H9 (cell line): ENCODE results near the gene CDK8. TPM values are rescaled to one million over a fixed set of nuclear protein-coding genes. Genes with fewer than 3 reads are reported as not detected.

Experiments
- DNase-seq: peaks from one replicate; pipeline ENCODE4 v3.0.0-alpha.2; 2017
- H2AFZ ChIP-seq: one replicate; pipeline ENCODE4 v1.6.1; 2013; ENCODE audit warnings: mild to moderate bottlenecking, low read length, control low read depth, moderate library complexity
- H2AK5ac ChIP-seq: 2 replicates; pipeline ENCODE4 v1.6.1; 2013; ENCODE audit warnings: low read length, control low read depth, mixed read lengths; ENCODE audit not compliant: insufficient read length
- H2BK120ac ChIP-seq: one replicate; pipeline ENCODE4 v1.6.1; 2013; ENCODE audit warnings: low read depth, mild to moderate bottlenecking, low read length, control low read depth, inconsistent platforms; ENCODE audit not compliant: poor library complexity, severe bottlenecking
- H2BK12ac ChIP-seq: 2 replicates; pipeline ENCODE4 v1.6.1; 2013; ENCODE audit warnings: low read length, control low read depth, mixed read lengths, low read depth; ENCODE audit not compliant: insufficient read length
- H2BK15ac ChIP-seq: 2 replicates; pipeline ENCODE4 v1.6.1; 2013; ENCODE audit warnings: low read depth, low read length, control low read depth
- H2BK20ac ChIP-seq: one replicate; pipeline ENCODE4 v1.6.1; 2013; ENCODE audit warnings: low read depth, mild to moderate bottlenecking, low read length, control low read depth, inconsistent platforms; ENCODE audit not compliant: poor library complexity, severe bottlenecking
- H2BK5ac ChIP-seq: 2 replicates; pipeline ENCODE4 v1.6.1; 2013; ENCODE audit warnings: low read length, control low read depth, mixed read lengths; ENCODE audit not compliant: insufficient read length
- H3K14ac ChIP-seq: 2 replicates; pipeline ENCODE4 v1.6.1; 2013; ENCODE audit warnings: low read length, control low read depth; ENCODE audit not compliant: insufficient read depth
- H3K18ac ChIP-seq: 2 replicates; pipeline ENCODE4 v1.6.1; 2013; ENCODE audit warnings: low read depth, mild to moderate bottlenecking, mixed read lengths, low read length, control low read depth; ENCODE audit not compliant: insufficient read length
- H3K23ac ChIP-seq: 2 replicates; pipeline ENCODE4 v1.6.1; 2013; ENCODE audit warnings: low read length, control low read depth, mixed read lengths, low read depth; ENCODE audit not compliant: insufficient read length
- H3K23me2 ChIP-seq: 2 replicates; pipeline ENCODE4 v1.6.1; 2013; ENCODE audit warnings: low read depth, mild to moderate bottlenecking, mixed read lengths, low read length, control low read depth; ENCODE audit not compliant: insufficient read length, poor library complexity, severe bottlenecking
- H3K27ac ChIP-seq: 2 replicates; pipeline ENCODE4 v1.5.1; 2013; ENCODE audit warnings: low read length, control low read depth, mixed read lengths, low read depth; ENCODE audit not compliant: insufficient read length
- H3K27me3 ChIP-seq: 2 replicates; pipeline ENCODE4 v1.6.1; 2013; ENCODE audit warnings: low read length, control low read depth, inconsistent platforms; ENCODE audit not compliant: insufficient read depth
- H3K4ac ChIP-seq: 2 replicates; pipeline ENCODE4 v1.6.1; 2013; ENCODE audit warnings: low read depth, mild to moderate bottlenecking, control low read depth, inconsistent platforms, low read length, moderate library complexity
- H3K4me1 ChIP-seq: 2 replicates; pipeline ENCODE4 v1.6.1; 2013; ENCODE audit warnings: low read length, control low read depth, inconsistent platforms; ENCODE audit not compliant: insufficient read depth
- H3K4me2 ChIP-seq: 2 replicates; pipeline ENCODE4 v1.6.1; 2013; ENCODE audit warnings: low read length, control low read depth, mixed read lengths; ENCODE audit not compliant: insufficient read length, insufficient read depth
- H3K56ac ChIP-seq: 2 replicates; pipeline ENCODE4 v1.6.1; 2013; ENCODE audit warnings: low read depth, mild to moderate bottlenecking, mixed read lengths, low read length, control low read depth; ENCODE audit not compliant: insufficient read length
- H3K79me1 ChIP-seq: 2 replicates; pipeline ENCODE4 v1.6.1; 2013; ENCODE audit warnings: low read depth, mild to moderate bottlenecking, moderate library complexity, low read length, control low read depth, inconsistent platforms; ENCODE audit not compliant: insufficient read depth, poor library complexity, severe bottlenecking
- H3K79me2 ChIP-seq: 2 replicates; pipeline ENCODE4 v1.6.1; 2013; ENCODE audit warnings: low read length, control low read depth, inconsistent platforms; ENCODE audit not compliant: insufficient read depth
- H3K9ac ChIP-seq: 2 replicates; pipeline ENCODE4 v1.6.1; 2013; ENCODE audit warnings: low read length, control low read depth, mixed read lengths; ENCODE audit not compliant: insufficient read length; ENCODE audit errors: extremely low read depth
- H3K9me3 ChIP-seq: one replicate; pipeline ENCODE4 v1.6.1; 2013; ENCODE audit warnings: low read depth, low read length, inconsistent platforms; ENCODE audit not compliant: control insufficient read depth
- H3T11ph ChIP-seq: one replicate; pipeline ENCODE4 v1.6.1; 2013; ENCODE audit warnings: mild to moderate bottlenecking, low read length, control low read depth, inconsistent platforms
- H4K20me1 ChIP-seq: one replicate; pipeline ENCODE4 v1.6.1; 2013; ENCODE audit not compliant: control insufficient read depth, insufficient read length, insufficient read depth
- H4K5ac ChIP-seq: 2 replicates; pipeline ENCODE4 v1.6.1; 2013; ENCODE audit warnings: low read depth, mild to moderate bottlenecking, mixed read lengths, low read length, control low read depth; ENCODE audit not compliant: insufficient read length
- H4K8ac ChIP-seq: replicated peaks from 2 replicates; pipeline ENCODE4 v1.6.1; 2013; ENCODE audit warnings: low read length, control low read depth, mixed read lengths, low read depth; ENCODE audit not compliant: insufficient read length
- H4K91ac ChIP-seq: 2 replicates; pipeline ENCODE4 v1.6.1; 2013; ENCODE audit warnings: low read depth, mild to moderate bottlenecking, moderate library complexity, mixed read lengths, low read length, control low read depth; ENCODE audit not compliant: insufficient read length
- H3K27ac Mint-ChIP-seq, 3 experiments: 2 replicates in 2 of 3; 3 replicates in 1 of 3; pipeline ENCODE4 v1.8.0; 2020 to 2021; ENCODE audit warnings: mixed read lengths in 3 of 3, mild to moderate bottlenecking in 1 of 3, moderate library complexity in 1 of 3
- H3K27me3 Mint-ChIP-seq: 2 replicates; pipeline ENCODE4 v1.8.0; 2021; ENCODE audit warnings: low read depth, mild to moderate bottlenecking, moderate library complexity, mixed read lengths
- H3K36me3 Mint-ChIP-seq, 3 experiments: 2 replicates in 2 of 3; 3 replicates in 1 of 3; pipeline ENCODE4 v1.8.0; 2020 to 2021; ENCODE audit warnings: low read depth in 3 of 3, mixed read lengths in 3 of 3; ENCODE audit not compliant: insufficient read depth in 1 of 3
- H3K4me1 Mint-ChIP-seq, 2 experiments: 2 replicates each; pipeline ENCODE4 v1.8.0; 2020; ENCODE audit warnings: mixed read lengths in 2 of 2
- H3K4me3 Mint-ChIP-seq, 2 experiments: 2 replicates in 1 of 2; 3 replicates in 1 of 2; pipeline ENCODE4 v1.8.0; 2020 to 2021; ENCODE audit warnings: mild to moderate bottlenecking in 2 of 2, mixed read lengths in 2 of 2, moderate library complexity in 1 of 2
- H3K9me3 Mint-ChIP-seq, 2 experiments: 2 replicates in 1 of 2; 3 replicates in 1 of 2; pipeline ENCODE4 v1.8.0; 2020; ENCODE audit warnings: mild to moderate bottlenecking in 2 of 2, mixed read lengths in 2 of 2, moderate library complexity in 1 of 2
- WGBS: extraction: QIAGEN DNeasy Blood & Tissue Kit; methylation state at CpG from one replicate; pipeline ENCODE4 v1.1.7; 2013; ENCODE audit warnings: missing lambda C conversion rate, low lambda C conversion rate, mixed read lengths; ENCODE audit not compliant: insufficient read length; ENCODE audit errors: extremely low coverage; 5-methylcytosine and 5-hydroxymethylcytosine counted together
- total RNA-seq: library from RNA; stranded (reverse); gene quantifications from 2 replicates; pipeline ENCODE4 v1.2.1, GENCODE V29; 2021
- TF ChIP-seq, protein P1 (sequence below): fragments of 200-600 bp; sonication (generic); conservative IDR thresholded peaks from 3 replicates; pipeline ENCODE4 v1.8.0; 2021; ENCODE audit warnings: antibody characterized with exemption, mild to moderate bottlenecking

CDK8 gene
- total RNA-seq, 1 experiment from 2014 or later: 18.1 TPM

DNA sequence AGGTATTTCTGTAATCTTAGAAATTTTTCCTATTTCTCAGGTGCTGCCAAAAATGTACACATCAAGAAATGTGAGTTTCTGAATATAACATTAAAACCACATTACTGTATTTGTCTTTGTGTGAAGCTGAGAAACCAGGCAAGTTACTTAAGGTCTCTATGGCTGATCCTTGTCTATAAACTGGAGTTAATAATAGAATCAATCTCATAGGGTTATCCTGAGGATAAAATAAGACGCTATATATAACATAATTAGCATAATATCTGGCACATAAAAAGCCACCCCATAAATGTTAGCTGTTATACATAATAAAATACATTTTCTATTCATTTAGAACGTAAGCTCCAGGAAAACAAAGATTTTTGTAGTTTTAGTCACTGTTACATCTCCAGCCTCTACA, 37.9 kb upstream of the CDK8 start:
- Histone ChIP-seq H2BK120ac (no peak overlapping the region), H2AFZ (no peak overlapping the region), H3K79me2 (no peaks in the 10 kb centered on the region), H3K4me2 (no peak overlapping the region), H2BK15ac (no peak overlapping the region), H3K4me1 (no peaks in the 10 kb centered on the region), H3K9me3 (no peaks in the 10 kb centered on the region), H3K79me1 (no peaks in the 10 kb centered on the region), H3K27ac (no peak overlapping the region), H3K56ac (no peak overlapping the region), H3K23ac (no peak overlapping the region), H2BK12ac (no peak overlapping the region), H4K91ac (no peak overlapping the region), H2BK20ac (no peak overlapping the region), H2BK5ac (no peak overlapping the region), H4K8ac (no peak overlapping the region), H3K27me3 (no peaks in the 10 kb centered on the region), H3K18ac (no peak overlapping the region), H4K5ac (no peak overlapping the region), H4K20me1 (no peaks in the 10 kb centered on the region), H2AK5ac (no peak overlapping the region), H3K23me2 (no peaks in the 10 kb centered on the region), H3T11ph (no peak overlapping the region), H3K14ac (no peak overlapping the region), H3K4ac (no peak overlapping the region), H3K9ac (no peak overlapping the region)
- TF ChIP-seq, protein P1, sequence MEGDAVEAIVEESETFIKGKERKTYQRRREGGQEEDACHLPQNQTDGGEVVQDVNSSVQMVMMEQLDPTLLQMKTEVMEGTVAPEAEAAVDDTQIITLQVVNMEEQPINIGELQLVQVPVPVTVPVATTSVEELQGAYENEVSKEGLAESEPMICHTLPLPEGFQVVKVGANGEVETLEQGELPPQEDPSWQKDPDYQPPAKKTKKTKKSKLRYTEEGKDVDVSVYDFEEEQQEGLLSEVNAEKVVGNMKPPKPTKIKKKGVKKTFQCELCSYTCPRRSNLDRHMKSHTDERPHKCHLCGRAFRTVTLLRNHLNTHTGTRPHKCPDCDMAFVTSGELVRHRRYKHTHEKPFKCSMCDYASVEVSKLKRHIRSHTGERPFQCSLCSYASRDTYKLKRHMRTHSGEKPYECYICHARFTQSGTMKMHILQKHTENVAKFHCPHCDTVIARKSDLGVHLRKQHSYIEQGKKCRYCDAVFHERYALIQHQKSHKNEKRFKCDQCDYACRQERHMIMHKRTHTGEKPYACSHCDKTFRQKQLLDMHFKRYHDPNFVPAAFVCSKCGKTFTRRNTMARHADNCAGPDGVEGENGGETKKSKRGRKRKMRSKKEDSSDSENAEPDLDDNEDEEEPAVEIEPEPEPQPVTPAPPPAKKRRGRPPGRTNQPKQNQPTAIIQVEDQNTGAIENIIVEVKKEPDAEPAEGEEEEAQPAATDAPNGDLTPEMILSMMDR: no peak
- Mint-ChIP-seq H3K9me3 (no peaks in the 10 kb centered on the region), H3K27me3 (no peaks in the 10 kb centered on the region), H3K4me3 (no peak overlapping the region), H3K27ac (no peak overlapping the region), H3K36me3 (peaks cover 20 to 60% (median 55%) of the 10 kb centered on the region in 3 experiments; a peak in 6 of 7 replicates), H3K4me1 (peaks cover 0 to 5% of the 10 kb centered on the region in 2 experiments; a peak in 2 of 4 replicates)
- DNase-seq: no peak
- WGBS: no CpG with 5 or more reads among the region's 2 CpGs
